Cardiac muscle cell (in vitro differentiated cells and primary cell): ENCODE measurements around the gene MEGF6. TPM values are rescaled to one million over a fixed set of nuclear protein-coding genes. Genes with fewer than 3 reads are reported as not detected.

ENCODE experiments used
- DNase-seq, 2 donors: peaks; one replicate each; pipeline versions ENCODE4 v3.0.0 to v3.0.0-alpha.2; 2010 to 2017; ENCODE audit warnings: low read depth in 1 of 2, low spot score in 1 of 2
- H3K27ac ChIP-seq: fragments of 200-600 bp; sonication (generic); 2 replicates; pipeline ENCODE4 v1.5.1; 2016
- H3K27me3 ChIP-seq: fragments of 200-600 bp; sonication (generic); 2 replicates; pipeline ENCODE4 v1.6.0; 2016; ENCODE audit warnings: control low read depth
- H3K36me3 ChIP-seq: fragments of 200-600 bp; sonication (generic); 2 replicates; pipeline ENCODE4 v1.5.1; 2016; ENCODE audit warnings: control low read depth
- H3K4me1 ChIP-seq: fragments of 200-600 bp; sonication (generic); 2 replicates; pipeline ENCODE4 v1.8.1; 2017; ENCODE audit warnings: low read depth, mild to moderate bottlenecking, mixed run types
- H3K4me3 ChIP-seq: fragments of 200-600 bp; sonication (generic); 2 replicates; pipeline ENCODE4 v1.5.1; 2016; ENCODE audit warnings: mild to moderate bottlenecking
- H3K9me3 ChIP-seq: fragments of 200-600 bp; sonication (generic); 2 replicates; pipeline ENCODE4 v1.5.1; 2017; ENCODE audit warnings: low read depth, mild to moderate bottlenecking, control low read depth
- CTCF ChIP-seq: IDR thresholded peaks from 2 replicates; pipeline ENCODE4 v1.5.1; 2012; ENCODE audit warnings: low read depth, mild to moderate bottlenecking, low read length
- polyA plus RNA-seq: library from polyadenylated mRNA; unstranded; fragments of >200 nt; fragmentation: Nextera tagmentation; extraction: Ambion mirVana; gene quantifications from 2 replicates; pipeline ENCODE4 v1.2.1, GENCODE V29; 2016
- total RNA-seq: library from RNA; depleted of rRNA; stranded (reverse); fragments of >200 nt; gene quantifications from 2 replicates; pipeline ENCODE4 v1.2.3, GENCODE V29; 2016

The MEGF6 gene
- total and polyA plus RNA-seq, 2 experiments from 2014 or later: 11.1 to 31.7 TPM

GRCh38 chr1:3552176-3552575 is 59.1 kb downstream of the MEGF6 start:
- peaks cover 5% of the 10 kb centered on the region for H3K4me1 ChIP-seq
- TF ChIP-seq CTCF: no peak
- no peaks in the 10 kb centered on the region for H3K27me3 ChIP-seq
- H3K36me3 ChIP-seq: no peaks in the 10 kb centered on the region
- no peaks in the 10 kb centered on the region for H3K9me3 ChIP-seq
- no peak overlapping the region for H3K27ac ChIP-seq
- no peak for DNase-seq
- no peak overlapping the region for H3K4me3 ChIP-seq

- TF ChIP-seq CTCF: no peak
- peaks cover 5% of the 10 kb centered on the region for H3K4me1 ChIP-seq
- no peak overlapping the region for H3K27ac ChIP-seq
- H3K9me3 ChIP-seq: no peaks in the 10 kb centered on the region
- no peaks in the 10 kb centered on the region for H3K27me3 ChIP-seq
- no peak for DNase-seq
- H3K36me3 ChIP-seq: no peaks in the 10 kb centered on the region
- no peak overlapping the region for H3K4me3 ChIP-seq
Measured at GRCh38 chr1:3551711-3552110, 59.6 kb downstream of the MEGF6 start.

- Histone ChIP-seq H3K4me1 (peaks cover 5% of the 10 kb centered on the region), H3K4me3 (no peak overlapping the region), H3K27me3 (no peaks in the 10 kb centered on the region), H3K9me3 (no peaks in the 10 kb centered on the region), H3K27ac (no peak overlapping the region), H3K36me3 (no peaks in the 10 kb centered on the region)
- TF ChIP-seq CTCF: no peak
- no peak for DNase-seq
Measured at GRCh38 chr1:3551290-3551678, 60.0 kb downstream of the MEGF6 start.

- H3K27ac ChIP-seq: no peak overlapping the region
- H3K4me1 ChIP-seq: peaks cover 9% of the 10 kb centered on the region
- H3K27me3 ChIP-seq: no peaks in the 10 kb centered on the region
Measured at GRCh38 chr1:3550511-3551289, 60.6 kb downstream of the MEGF6 start.

GRCh38 chr1:3548895-3549294 is 62.4 kb downstream of the MEGF6 start:
- Histone ChIP-seq H3K36me3 (no peaks in the 10 kb centered on the region), H3K27me3 (no peaks in the 10 kb centered on the region), H3K9me3 (no peaks in the 10 kb centered on the region), H3K4me1 (peaks cover 12% of the 10 kb centered on the region), H3K4me3 (no peak overlapping the region), H3K27ac (no peak overlapping the region)
- TF ChIP-seq CTCF: no peak
- DNase-seq: no peak

More at GRCh38 chr1:3550511-3551289, 60.6 kb downstream of the MEGF6 start:
- no peak overlapping the region for H3K4me3 ChIP-seq
- no peaks in the 10 kb centered on the region for H3K36me3 ChIP-seq
- TF ChIP-seq CTCF: no peak
- DNase-seq: no peak
- H3K9me3 ChIP-seq: no peaks in the 10 kb centered on the region
